Stimulated activated CD4-positive, alpha-beta T cell treated with anti-CD3 and anti-CD28 coated beads, Interleukin-15, amount 100 ng/mL, for 48 hours (primary cell): Measurements from ENCODE around the gene ACOT12.

ENCODE experiments used
- DNase-seq, 2 donors: peaks; one replicate each; pipeline ENCODE4 v3.0.0-alpha.2; 2020; ENCODE audit warnings: low read depth in 2 of 2

The ACOT12 gene

DNA sequence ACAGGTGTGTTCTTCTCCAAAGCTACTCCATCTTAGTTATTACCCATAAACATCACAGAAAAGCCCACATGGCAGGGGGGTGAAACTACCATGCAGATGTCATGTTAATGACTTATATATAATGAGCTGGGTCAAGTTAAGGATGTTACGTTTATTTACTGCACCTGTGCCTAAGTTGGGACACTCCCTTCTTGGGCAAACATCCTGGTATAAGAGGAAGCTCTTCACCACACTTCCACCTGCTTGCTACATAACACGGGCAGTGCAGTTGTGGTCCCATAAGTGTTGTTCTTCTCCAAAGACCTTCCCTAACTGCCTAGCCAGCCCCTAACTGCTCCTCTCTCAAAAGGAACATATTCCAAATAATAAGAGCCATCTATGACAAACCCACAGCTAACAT lies 101.8 kb downstream of the ACOT12 start:
- DNase-seq: no peak

DNA sequence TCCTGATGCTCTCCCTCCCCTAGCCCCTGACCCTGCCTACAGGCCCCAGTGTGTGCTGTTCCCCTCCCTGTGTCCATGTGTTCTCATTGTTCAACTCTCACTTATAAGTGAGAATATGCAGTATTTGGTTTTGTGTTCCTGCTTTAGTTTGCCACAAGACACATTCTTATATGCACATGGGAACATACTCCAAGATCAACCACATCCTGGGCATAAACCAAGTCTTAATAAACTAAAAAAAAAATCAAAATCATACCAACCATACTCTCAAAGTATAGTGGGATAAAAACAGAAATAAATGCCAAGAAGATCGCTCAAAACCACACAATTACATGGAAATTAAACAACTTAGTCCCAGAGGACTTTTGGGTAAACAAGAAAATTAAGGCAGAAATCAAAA lies 103.8 kb downstream of the ACOT12 start:
- no peak for DNase-seq

DNA sequence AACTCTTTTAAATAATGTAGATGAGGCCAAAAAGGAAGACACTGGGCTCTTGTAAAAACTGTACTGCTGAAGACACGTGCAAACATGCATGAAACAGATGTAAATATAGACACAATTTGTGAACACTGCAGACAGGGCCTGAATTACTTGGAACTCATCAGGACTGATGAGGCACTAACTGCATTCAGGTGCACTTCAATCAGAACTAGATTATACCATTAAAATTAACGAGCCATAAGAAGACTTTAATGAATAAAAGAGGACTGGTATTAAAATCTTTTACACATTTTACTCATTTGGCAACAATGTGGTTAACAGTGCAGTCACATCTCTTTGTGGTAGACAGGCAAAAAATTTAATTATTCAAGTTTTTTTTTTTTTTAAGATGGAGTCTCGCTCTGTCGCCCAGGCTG lies 105.9 kb downstream of the ACOT12 start:
- no peak for DNase-seq

GRCh38 chr5:81286059-81286617 lies 107.8 kb downstream of the ACOT12 start:
- DNase-seq: no peak

DNA sequence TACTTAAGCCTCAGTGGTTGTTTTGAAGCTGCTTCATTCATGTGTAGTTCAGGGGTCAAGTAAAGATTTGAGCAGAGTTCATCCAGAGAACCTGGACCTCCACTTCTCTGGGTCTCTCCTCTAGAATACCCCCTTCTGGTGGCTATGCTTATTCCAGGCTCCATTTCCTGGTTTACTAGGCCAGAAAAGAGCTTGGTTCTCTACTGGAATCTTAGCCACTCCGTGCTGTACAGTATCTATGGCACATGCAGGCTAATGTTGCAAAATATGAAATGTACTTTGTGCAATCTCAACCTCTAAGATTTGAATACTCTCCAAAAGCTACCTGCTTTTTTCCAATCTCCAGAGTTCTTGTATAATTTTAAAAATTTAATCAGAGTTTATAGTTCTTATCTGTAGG lies 110.0 kb downstream of the ACOT12 start:
- no peak for DNase-seq
